Right atrium auricular region (tissue), 2 donors: ENCODE results near the gene CBLB. TPM values are rescaled to one million over a fixed set of nuclear protein-coding genes. Genes with fewer than 3 reads are reported as not detected.

Experiments
- DNase-seq: peaks from one replicate; pipeline ENCODE4 v3.0.0-alpha.2; 2019; ENCODE audit warnings: low spot score
- H3K27ac ChIP-seq, 2 donors: fragments of 200-600 bp; sonication (generic); 1 replicate in 1 of 2; 2 replicates in 1 of 2; pipeline ENCODE4 v1.5.1; 2016 to 2019
- H3K27me3 ChIP-seq, 2 donors: fragments of 200-600 bp; sonication (generic); one replicate each; pipeline versions ENCODE4 v1.5.1 to v1.6.0; 2017 to 2019
- H3K36me3 ChIP-seq: fragments of 200-600 bp; sonication (generic); one replicate; pipeline ENCODE4 v1.5.1; 2016
- H3K4me1 ChIP-seq, 2 donors: fragments of 200-600 bp; sonication (generic); one replicate each; pipeline versions ENCODE4 v1.5.1 to v1.6.0; 2017 to 2019
- H3K4me3 ChIP-seq, 2 donors: fragments of 200-600 bp; sonication (generic); 1 replicate in 1 of 2; 2 replicates in 1 of 2; pipeline ENCODE4 v1.5.1; 2017 to 2019; ENCODE audit warnings: mild to moderate bottlenecking in 1 of 2, moderate library complexity in 1 of 2
- H3K9me3 ChIP-seq, 2 donors: fragments of 200-600 bp; sonication (generic); one replicate each; pipeline ENCODE4 v1.5.1; 2019
- CTCF ChIP-seq, 2 donors: fragments of 200-600 bp; sonication (generic); IDR thresholded peaks; one replicate each; pipeline ENCODE4 v1.5.1; 2019; ENCODE audit warnings: antibody characterized with exemption in 2 of 2
- total RNA-seq, 2 donors: library from RNA; depleted of rRNA; stranded (reverse); fragments of >200 nt; gene quantifications; one replicate each; pipeline ENCODE4 v1.1.0, GENCODE V29; 2016

Gene CBLB
- total RNA-seq, 2 donors from 2014 or later = 24.6 to 27.3 TPM

- H3K4me3 ChIP-seq = no peak overlapping the region
- no peak for DNase-seq
- no peaks in the 10 kb centered on the region for H3K4me1 ChIP-seq
- peak overlapping the region; percentile 23 to 55 for H3K27ac ChIP-seq
- no peaks in the 10 kb centered on the region for H3K9me3 ChIP-seq
- no peaks in the 10 kb centered on the region for H3K27me3 ChIP-seq
- no peak for TF ChIP-seq CTCF (IDR thresholded peaks at IDR 0.05)
- no peaks in the 10 kb centered on the region for H3K36me3 ChIP-seq
Observed at GRCh38 chr3:105613120-105613519, 255.7 kb downstream of the CBLB start.

GRCh38 chr3:105611304-105612192, 257.3 kb downstream of the CBLB start:
- Histone ChIP-seq H3K36me3 (no peaks in the 10 kb centered on the region), H3K4me3 (no peak overlapping the region), H3K9me3 (no peaks in the 10 kb centered on the region), H3K27ac (no peak overlapping the region), H3K27me3 (no peaks in the 10 kb centered on the region), H3K4me1 (no peaks in the 10 kb centered on the region)
- DNase-seq = no peak
- TF ChIP-seq CTCF (IDR thresholded peaks at IDR 0.05) = no peak

GRCh38 chr3:105610473-105610872, 258.3 kb downstream of the CBLB start:
- H3K27me3 ChIP-seq = no peaks in the 10 kb centered on the region
- no peaks in the 10 kb centered on the region for H3K4me1 ChIP-seq
- no peaks in the 10 kb centered on the region for H3K9me3 ChIP-seq
- DNase-seq = no peak
- H3K4me3 ChIP-seq = no peak overlapping the region
- no peak overlapping the region for H3K27ac ChIP-seq
- H3K36me3 ChIP-seq = no peaks in the 10 kb centered on the region
- no peak for TF ChIP-seq CTCF (IDR thresholded peaks at IDR 0.05)

GRCh38 chr3:105608623-105609022, 260.2 kb downstream of the CBLB start:
- DNase-seq = no peak
- TF ChIP-seq CTCF (IDR thresholded peaks at IDR 0.05) = no peak
- no peak overlapping the region for H3K27ac ChIP-seq
- H3K36me3 ChIP-seq = no peaks in the 10 kb centered on the region
- no peaks in the 10 kb centered on the region for H3K4me1 ChIP-seq
- H3K9me3 ChIP-seq = no peaks in the 10 kb centered on the region
- no peak overlapping the region for H3K4me3 ChIP-seq
- no peaks in the 10 kb centered on the region for H3K27me3 ChIP-seq

GRCh38 chr3:105606016-105606415, 262.8 kb downstream of the CBLB start:
- no peaks in the 10 kb centered on the region for H3K4me1 ChIP-seq
- no peak for TF ChIP-seq CTCF (IDR thresholded peaks at IDR 0.05)
- no peaks in the 10 kb centered on the region for H3K9me3 ChIP-seq
- no peaks in the 10 kb centered on the region for H3K27me3 ChIP-seq
- H3K4me3 ChIP-seq = no peak overlapping the region
- H3K36me3 ChIP-seq = no peaks in the 10 kb centered on the region
- no peak for DNase-seq
- H3K27ac ChIP-seq = no peak overlapping the region
